GM18519 (cell line): ENCODE data around the gene GATA6.
"Not testable (repeated sequence)": the region's sequence is repeated elsewhere in the genome, so short reads cannot be mapped to it uniquely, and the experiment has no call there.

ENCODE experiments used
- ATAC-seq: cut with Tn5 transposase; IDR thresholded peaks from one replicate; pipeline ENCODE4 v1.9.1; 2021; ENCODE audit warnings: mild to moderate bottlenecking, moderate library complexity; ENCODE audit not compliant: unreplicated experiment, low FRiP score

GATA6 gene

DNA sequence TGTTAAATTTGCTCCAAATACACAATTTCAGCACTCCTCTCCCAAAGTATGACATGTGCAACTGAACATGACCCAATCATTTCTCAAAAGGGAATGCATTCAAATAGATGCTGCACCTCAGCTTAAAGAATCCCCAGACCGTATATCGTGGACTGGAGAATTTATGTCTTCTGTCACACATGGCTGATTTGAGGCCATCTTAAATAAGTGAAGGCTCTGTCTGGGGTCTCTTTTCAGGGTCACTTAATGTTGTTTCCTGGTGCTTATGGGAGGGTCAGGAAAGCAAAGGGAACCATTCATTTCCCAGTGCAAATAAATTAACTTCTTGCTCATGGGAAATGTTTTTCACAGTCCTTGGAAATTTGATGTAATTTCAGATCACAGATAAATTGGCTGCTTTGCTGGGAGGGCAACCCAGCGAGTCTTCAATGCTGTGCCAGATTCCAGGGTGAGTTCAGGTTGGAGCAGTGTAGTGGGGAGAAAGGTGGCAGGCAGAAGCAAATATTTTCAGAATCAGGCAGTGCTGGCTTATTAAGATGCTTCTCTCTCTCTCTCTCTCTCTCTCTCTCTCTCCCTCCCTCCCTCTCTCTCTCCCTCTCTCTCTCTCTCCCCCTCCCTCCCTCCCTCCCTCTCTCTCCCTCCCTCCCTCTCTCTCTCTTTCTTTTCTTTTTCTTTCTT is 34.3 kb downstream of the GATA6 start:
- ATAC-seq, result no peak

DNA sequence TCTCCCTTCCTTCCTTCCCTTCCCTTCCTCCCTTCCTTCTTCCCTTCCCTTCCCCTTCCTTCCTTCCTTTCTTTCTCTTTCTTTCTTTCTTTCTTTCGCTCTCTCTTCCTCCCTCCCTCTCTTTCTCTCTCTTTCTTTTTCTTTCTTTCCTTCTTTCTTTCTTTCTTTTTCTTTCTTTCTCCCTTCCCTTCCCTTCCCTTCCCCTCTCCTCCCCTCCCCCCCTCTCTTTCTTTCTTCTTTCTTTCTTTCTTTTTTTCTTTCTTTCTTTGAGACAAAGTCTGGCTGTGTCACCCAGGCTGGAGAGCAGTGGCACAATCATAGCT is 34.8 kb downstream of the GATA6 start:
- ATAC-seq, result no peak

- no peak for ATAC-seq
Observed at GRCh38 chr18:22204996-22205395, 35.6 kb downstream of the GATA6 start.

GRCh38 chr18:22207021-22207758 is 37.8 kb downstream of the GATA6 start:
- ATAC-seq, result no peak

GRCh38 chr18:22210311-22210754 is 40.9 kb downstream of the GATA6 start:
- ATAC-seq, result no peak

- ATAC-seq, result no peak
Observed at GRCh38 chr18:22211657-22212056, 42.3 kb downstream of the GATA6 start.

DNA sequence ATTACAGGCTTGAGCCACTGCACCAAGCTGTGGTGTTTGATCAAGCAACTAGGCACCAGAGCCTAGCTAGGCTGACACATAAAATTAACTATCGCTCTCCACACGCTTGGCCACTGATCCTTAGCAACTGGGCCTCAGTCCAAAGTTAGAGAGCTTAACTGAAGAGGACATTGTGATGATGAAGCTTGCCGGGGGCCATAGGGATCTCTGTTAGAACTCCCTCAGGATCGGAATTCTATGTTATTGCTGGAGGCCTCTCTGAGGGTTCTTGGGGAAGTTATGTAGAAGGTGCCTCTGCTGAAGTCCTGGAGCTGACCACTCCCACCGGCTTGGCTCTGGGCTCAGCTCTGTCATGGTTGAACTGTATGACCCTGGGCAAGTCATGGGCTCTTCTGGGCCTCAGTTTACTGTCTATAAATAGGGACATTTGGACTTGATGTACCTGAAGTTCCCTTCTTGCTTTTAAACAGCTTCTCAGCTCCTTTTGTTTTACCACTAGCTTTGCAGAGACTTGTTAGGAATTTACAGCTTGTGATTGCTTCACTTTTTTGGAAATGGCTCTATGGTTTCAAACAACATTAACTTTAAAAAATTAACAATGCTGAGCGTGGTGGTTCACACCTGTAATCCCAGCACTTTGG is 44.1 kb downstream of the GATA6 start:
- ATAC-seq, result no peak

GRCh38 chr18:22214731-22215528 is 45.5 kb downstream of the GATA6 start:
- ATAC-seq, result no peak

- ATAC-seq, result no peak
Observed at GRCh38 chr18:22218835-22219234, 49.4 kb downstream of the GATA6 start.

DNA sequence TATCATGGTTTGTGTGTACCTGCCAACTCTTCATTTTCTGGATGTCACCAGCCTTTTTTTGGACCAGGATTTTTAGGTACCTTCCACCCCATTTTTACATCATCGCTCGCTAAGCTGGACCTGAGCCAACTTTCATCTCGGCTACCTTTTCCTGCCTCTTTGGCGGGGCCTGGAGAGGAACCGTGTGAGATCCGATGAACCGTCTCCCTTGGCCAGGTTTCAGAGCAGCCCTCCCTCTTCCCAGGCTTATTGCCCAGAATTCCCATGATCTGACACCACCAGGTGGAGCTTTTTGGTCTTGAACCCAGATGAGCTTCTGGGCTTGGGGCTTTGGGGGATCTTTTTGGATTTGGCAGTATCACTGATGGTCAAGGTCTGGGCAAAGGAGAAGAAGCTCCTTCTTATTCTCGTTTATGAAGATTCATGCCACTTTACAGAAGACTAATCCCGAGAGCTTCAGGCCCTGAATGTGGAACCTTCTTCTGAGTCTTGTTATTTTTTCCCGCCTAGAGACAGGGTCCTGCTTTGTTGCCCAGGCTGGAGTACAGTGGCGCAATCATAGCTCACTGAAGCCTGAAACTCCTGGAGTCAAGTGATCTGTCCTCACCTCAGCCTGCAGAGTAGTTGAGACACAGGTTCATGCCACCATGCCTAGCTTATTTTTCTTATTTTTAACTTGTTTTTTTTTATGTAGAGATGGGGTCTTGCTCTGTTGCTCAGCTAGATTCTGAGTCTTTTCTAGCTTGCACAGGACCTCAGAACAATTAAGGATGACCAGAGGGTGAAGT is 50.4 kb downstream of the GATA6 start:
- ATAC-seq, result no peak

- not testable (repeated sequence) for ATAC-seq
Observed at GRCh38 chr18:22220585-22220984, 51.2 kb downstream of the GATA6 start.

DNA sequence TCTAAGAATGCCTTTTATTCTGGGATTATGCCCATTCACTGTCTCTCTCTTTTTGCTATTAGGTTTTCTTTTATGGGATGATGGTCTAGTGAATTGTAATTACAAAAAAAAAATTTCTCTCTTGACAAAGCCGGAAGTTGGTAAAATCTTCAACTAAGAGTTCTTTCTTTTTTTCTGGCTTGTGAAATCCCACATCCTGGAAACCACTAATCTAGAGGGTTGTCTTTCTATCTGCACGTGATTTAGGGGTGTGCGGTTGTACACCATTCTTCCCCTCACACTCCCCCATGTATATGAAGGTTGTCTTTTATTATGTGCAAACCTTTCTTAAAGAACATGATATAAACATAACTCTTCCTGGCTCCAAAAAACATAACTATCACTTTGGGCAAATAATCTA is 52.0 kb downstream of the GATA6 start:
- ATAC-seq, result no peak

DNA sequence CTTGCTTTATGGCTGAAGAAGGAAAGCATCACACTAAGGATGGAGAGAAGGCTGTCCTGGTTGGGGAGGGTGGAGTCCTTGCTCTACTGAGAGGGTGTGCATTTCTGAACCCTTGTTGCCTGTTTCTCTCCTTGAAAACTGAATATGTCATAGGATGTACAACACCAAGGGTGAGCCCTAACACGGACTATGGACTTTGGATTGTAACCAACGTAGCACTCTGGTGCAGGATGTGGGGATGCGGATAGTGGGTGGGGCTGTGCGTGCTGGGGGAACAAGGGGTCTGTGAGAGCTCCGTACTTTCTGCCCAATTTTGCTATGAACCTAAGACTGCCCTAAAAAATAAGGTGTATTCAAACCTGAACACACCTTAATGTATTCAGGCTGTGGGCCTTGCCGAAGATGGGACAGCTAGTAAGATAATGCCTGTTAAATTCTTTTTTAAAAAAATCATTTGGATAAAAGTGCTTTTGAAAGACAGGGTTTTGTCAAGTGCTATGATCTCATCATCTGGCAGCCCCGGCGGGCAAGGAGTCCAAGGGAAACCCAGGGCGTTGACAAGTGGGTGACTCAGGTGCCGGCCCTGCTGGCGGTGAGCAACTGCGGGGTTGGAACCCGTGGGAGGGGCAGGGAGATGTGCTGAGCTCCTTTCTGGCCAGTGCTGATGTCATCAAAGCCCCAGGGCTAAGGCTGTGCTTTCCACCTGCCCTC is 54.0 kb downstream of the GATA6 start:
- ATAC-seq, result no peak

DNA sequence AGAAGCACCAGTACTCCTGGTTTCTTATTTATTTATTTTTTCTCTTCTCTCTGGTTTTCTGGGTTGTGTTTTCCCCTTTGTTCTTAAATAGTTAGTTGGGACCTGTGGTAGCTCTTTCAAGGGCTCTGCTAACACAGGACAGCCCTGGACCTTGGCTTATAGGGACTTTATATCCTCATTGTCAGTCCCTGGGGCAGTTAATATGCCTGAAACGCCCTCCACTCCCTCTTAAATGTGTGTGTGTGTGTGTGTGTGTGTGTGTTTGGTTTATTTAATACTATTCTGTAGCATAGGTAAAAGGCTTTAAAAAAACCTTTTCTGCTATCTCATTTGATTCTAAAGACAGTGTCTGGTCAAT is 54.6 kb downstream of the GATA6 start:
- ATAC-seq, result no peak

DNA sequence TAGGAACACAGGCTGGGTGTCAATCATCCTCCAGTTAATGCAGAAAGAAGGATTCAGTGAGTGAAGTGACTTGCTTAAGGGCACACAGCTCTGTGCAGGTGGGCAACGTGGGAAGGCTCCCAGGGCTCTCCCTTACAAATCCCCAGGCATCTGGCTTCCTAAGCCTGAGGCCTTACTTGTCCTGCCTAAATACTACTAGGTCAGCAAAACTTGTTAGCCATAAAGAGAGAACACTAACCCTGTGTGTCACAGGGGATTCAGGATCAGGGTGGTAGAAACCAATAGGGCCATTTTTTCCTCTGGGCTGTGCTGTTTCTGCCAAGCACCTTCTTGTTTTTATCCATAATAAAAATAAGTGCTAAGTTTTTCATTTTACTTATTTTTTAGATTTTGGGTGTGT is 55.0 kb downstream of the GATA6 start:
- ATAC-seq, result no peak

GRCh38 chr18:22226801-22227200 is 57.4 kb downstream of the GATA6 start:
- no peak for ATAC-seq

- ATAC-seq, result no peak
Observed at GRCh38 chr18:22228976-22229375, 59.6 kb downstream of the GATA6 start.

- ATAC-seq, result no peak
Observed at GRCh38 chr18:22229456-22230124, 60.2 kb downstream of the GATA6 start.

- ATAC-seq, result no peak
Observed at GRCh38 chr18:22230471-22230945, 61.1 kb downstream of the GATA6 start.
